Gastroesophageal sphincter (tissue), 4 donors: ENCODE results near the gene CPNE6. TPM values are rescaled to one million over a fixed set of nuclear protein-coding genes. Genes with fewer than 3 reads are reported as not detected.

ENCODE experiments used
- ATAC-seq: fragments of 150-250 bp; one replicate; pipeline ENCODE4 v1.9.1; 2016; ENCODE audit warnings: mild to moderate bottlenecking, moderate library complexity
- H3K27ac ChIP-seq, 4 donors: fragments of 200-600 bp; sonication (generic) in 3 of 4; 1 replicate in 3 of 4; 2 replicates in 1 of 4; pipeline ENCODE4 v1.5.1; 2016 to 2019
- H3K27me3 ChIP-seq: fragments of 200-600 bp; sonication (generic); one replicate; pipeline ENCODE4 v1.5.1; 2019
- H3K36me3 ChIP-seq, 2 donors: fragments of 200-600 bp; sonication (generic); one replicate each; pipeline ENCODE4 v1.5.1; 2019; ENCODE audit warnings: control low read depth in 1 of 2
- H3K4me1 ChIP-seq, 3 donors: fragments of 200-600 bp; sonication (generic); 1 replicate in 2 of 3; 2 replicates in 1 of 3; pipeline ENCODE4 v1.5.1; 2016 to 2019; ENCODE audit warnings: control low read depth in 2 of 3
- H3K4me3 ChIP-seq, 2 donors: fragments of 200-600 bp; sonication (generic); one replicate each; pipeline ENCODE4 v1.5.1; 2019; ENCODE audit warnings: mild to moderate bottlenecking in 1 of 2, moderate library complexity in 1 of 2
- H3K9me3 ChIP-seq, 3 donors: fragments of 200-600 bp; sonication (generic); one replicate each; pipeline ENCODE4 v1.5.1; 2017 to 2019; ENCODE audit warnings: control low read depth in 2 of 3
- EP300 ChIP-seq: sonication (generic); formaldehyde crosslinking; IDR thresholded peaks from one replicate; pipeline ENCODE4 v1.6.1; 2017; ENCODE audit warnings: antibody characterized with exemption, mild to moderate bottlenecking
- POLR2A ChIP-seq, 2 donors: fragments of 450-650 bp; IDR thresholded peaks; one replicate each; pipeline ENCODE4 v1.6.1; 2017; ENCODE audit warnings: antibody characterized with exemption in 2 of 2, mild to moderate bottlenecking in 2 of 2, moderate library complexity in 1 of 2
- POLR2AphosphoS5 ChIP-seq: sonication (generic); formaldehyde crosslinking; IDR thresholded peaks from one replicate; pipeline ENCODE4 v1.6.1; 2017; ENCODE audit warnings: antibody characterized with exemption
- WGBS, 2 donors: methylation state at CpG; one replicate each; pipeline ENCODE4 v1.1.5; 2018; ENCODE audit warnings: low coverage in 1 of 2; 5-methylcytosine and 5-hydroxymethylcytosine counted together
- total RNA-seq, 4 donors: library from RNA; depleted of rRNA; stranded (reverse); fragments of >200 nt; gene quantifications; one replicate each; pipeline ENCODE4 v1.1.0, GENCODE V29; 2016
- TF ChIP-seq, protein P1 (sequence below), 4 experiments: fragments of 200-600 bp in 2 of 4; fragments of 450-650 bp in 2 of 4; sonication (generic) in 1 of 4; IDR thresholded peaks; one replicate each; pipeline ENCODE4 v1.5.1; 2017 to 2019; ENCODE audit warnings: antibody characterized with exemption in 4 of 4, mild to moderate bottlenecking in 2 of 4, moderate library complexity in 2 of 4

Gene CPNE6
- total RNA-seq, 4 donors from 2014 or later = 1.5 TPM; not detected in 3

- Histone ChIP-seq H3K4me3 (no peak overlapping the region), H3K9me3 (no peaks in the 10 kb centered on the region), H3K36me3 (no peaks in the 10 kb centered on the region), H3K4me1 (peaks cover 0 to 21% (median 0%) of the 10 kb centered on the region in 3 donors), H3K27ac (no peak overlapping the region), H3K27me3 (peaks cover 44% of the 10 kb centered on the region)
- no peak for ATAC-seq
- WGBS, 2 donors = 70 to 73% methylated on average over 3 to 4 of the region's 11 CpGs
- TF ChIP-seq, protein P1, sequence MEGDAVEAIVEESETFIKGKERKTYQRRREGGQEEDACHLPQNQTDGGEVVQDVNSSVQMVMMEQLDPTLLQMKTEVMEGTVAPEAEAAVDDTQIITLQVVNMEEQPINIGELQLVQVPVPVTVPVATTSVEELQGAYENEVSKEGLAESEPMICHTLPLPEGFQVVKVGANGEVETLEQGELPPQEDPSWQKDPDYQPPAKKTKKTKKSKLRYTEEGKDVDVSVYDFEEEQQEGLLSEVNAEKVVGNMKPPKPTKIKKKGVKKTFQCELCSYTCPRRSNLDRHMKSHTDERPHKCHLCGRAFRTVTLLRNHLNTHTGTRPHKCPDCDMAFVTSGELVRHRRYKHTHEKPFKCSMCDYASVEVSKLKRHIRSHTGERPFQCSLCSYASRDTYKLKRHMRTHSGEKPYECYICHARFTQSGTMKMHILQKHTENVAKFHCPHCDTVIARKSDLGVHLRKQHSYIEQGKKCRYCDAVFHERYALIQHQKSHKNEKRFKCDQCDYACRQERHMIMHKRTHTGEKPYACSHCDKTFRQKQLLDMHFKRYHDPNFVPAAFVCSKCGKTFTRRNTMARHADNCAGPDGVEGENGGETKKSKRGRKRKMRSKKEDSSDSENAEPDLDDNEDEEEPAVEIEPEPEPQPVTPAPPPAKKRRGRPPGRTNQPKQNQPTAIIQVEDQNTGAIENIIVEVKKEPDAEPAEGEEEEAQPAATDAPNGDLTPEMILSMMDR (IDR thresholded peaks at IDR 0.05) = no peak
- TF ChIP-seq EP300 (no peak), POLR2AphosphoS5 (no peak), POLR2A (IDR thresholded peaks at IDR 0.05) (no peak)
Measured at GRCh38 chr14:24074625-24075484, 3.5 kb downstream of the CPNE6 start.

DNA sequence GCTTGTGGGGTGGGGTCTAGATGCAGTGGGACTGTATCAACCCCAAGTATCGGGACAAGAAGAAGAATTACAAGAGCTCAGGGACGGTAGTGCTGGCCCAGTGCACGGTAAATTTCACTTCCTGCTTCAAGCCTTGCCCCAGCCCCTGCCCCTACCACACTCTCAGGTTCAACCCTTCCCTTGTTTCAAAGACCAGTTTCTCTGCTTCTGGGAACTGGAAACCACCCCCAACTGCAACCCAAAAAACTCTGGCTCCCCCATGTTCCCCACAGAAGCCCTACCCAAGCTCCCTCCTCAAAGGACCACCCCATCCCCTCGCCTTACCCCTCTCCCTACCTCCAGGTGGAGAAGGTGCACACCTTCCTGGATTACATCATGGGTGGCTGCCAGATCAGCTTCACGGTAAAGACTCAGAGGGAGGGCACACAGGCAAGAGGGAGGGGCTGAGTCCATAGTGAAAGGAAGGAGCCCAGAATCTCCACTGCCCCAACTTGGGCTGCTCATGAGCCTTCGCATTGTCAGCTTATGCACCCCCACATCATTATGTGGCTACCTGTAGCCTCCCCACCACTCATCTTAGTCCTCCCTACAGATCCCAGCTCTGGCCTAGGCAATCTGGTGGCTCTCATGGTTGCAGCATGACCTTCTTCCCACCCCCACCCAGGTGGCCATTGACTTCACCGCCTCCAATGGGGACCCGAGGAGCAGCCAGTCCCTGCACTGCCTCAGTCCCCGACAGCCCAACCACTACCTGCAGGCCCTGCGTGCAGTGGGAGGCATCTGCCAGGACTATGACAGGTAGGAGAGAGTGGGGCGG, 4.3 kb downstream of the CPNE6 start:
- ATAC-seq = no peak
- Histone ChIP-seq H3K27ac (no peak overlapping the region), H3K4me3 (no peak overlapping the region), H3K36me3 (no peaks in the 10 kb centered on the region), H3K27me3 (peaks cover 44% of the 10 kb centered on the region), H3K9me3 (no peaks in the 10 kb centered on the region), H3K4me1 (peaks cover 0 to 25% (median 0%) of the 10 kb centered on the region in 3 donors)
- TF ChIP-seq POLR2A (IDR thresholded peaks at IDR 0.05) (no peak), EP300 (no peak), POLR2AphosphoS5 (no peak)
- 73 to 80% methylated on average over 2 to 6 of the region's 11 CpGs for WGBS, 2 donors

DNA sequence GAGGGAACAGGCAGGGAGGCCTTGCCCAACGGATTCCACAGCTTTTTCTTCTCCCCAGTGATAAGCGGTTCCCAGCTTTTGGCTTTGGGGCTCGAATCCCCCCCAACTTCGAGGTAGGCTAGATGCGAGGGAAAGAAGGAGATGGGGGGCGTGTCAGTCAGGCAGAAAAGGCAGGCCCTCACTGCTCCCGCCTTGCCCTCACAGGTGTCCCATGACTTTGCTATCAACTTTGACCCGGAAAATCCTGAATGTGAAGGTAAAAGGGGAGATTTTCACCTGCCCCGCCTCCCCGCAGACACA, 4.9 kb downstream of the CPNE6 start:
- Histone ChIP-seq H3K4me1 (peaks cover 0 to 30% (median 0%) of the 10 kb centered on the region in 3 donors), H3K9me3 (no peaks in the 10 kb centered on the region), H3K27me3 (peaks cover 41% of the 10 kb centered on the region), H3K4me3 (no peak overlapping the region), H3K27ac (no peak overlapping the region), H3K36me3 (no peaks in the 10 kb centered on the region)
- TF ChIP-seq POLR2AphosphoS5 = no peak
- TF ChIP-seq EP300 = no peak
- TF ChIP-seq, protein P1 (IDR thresholded peaks at IDR 0.05) = no peak
- no peak for TF ChIP-seq POLR2A (IDR thresholded peaks at IDR 0.05)
- WGBS, 2 donors = 64 to 92% methylated on average over 5 of the region's 10 CpGs
- ATAC-seq = no peak

GRCh38 chr14:24077086-24077485, 5.7 kb downstream of the CPNE6 start:
- peaks cover 33% of the 10 kb centered on the region for H3K27me3 ChIP-seq
- TF ChIP-seq POLR2A (IDR thresholded peaks at IDR 0.05) (no peak), POLR2AphosphoS5 (no peak), EP300 (no peak)
- TF ChIP-seq, protein P1 (IDR thresholded peaks at IDR 0.05) = no peak
- H3K4me3 ChIP-seq = no peak overlapping the region
- no peak for ATAC-seq
- no peak overlapping the region for H3K27ac ChIP-seq
- H3K36me3 ChIP-seq = no peaks in the 10 kb centered on the region
- 60 to 93% methylated on average over 1 to 2 of the region's 23 CpGs for WGBS, 2 donors
- peaks cover 0 to 29% (median 0%) of the 10 kb centered on the region in 3 donors for H3K4me1 ChIP-seq
- no peaks in the 10 kb centered on the region for H3K9me3 ChIP-seq

DNA sequence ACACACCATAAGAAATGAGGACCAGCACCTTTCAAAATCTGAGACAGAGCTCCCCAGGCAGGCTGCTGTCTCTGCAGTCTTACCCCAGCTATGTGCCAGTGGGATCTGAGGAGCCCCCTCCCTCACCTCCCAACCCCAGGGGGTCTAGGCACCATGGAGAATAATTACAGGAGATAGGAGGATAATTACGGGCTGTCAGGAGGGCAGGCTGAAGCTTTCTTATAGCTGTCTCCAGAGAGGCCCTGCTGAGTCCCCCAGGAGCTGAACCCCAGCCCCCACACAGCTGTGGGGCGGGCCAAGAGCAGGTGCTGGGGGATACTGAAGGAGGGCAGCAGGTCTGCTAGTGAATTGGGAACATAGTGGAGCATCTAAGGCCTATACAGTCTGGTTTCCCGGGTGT, 6.8 kb downstream of the CPNE6 start:
- Histone ChIP-seq H3K4me1 (peaks cover 0 to 18% (median 0%) of the 10 kb centered on the region in 3 donors), H3K27ac (no peak overlapping the region), H3K36me3 (no peaks in the 10 kb centered on the region), H3K27me3 (peaks cover 23% of the 10 kb centered on the region), H3K9me3 (no peaks in the 10 kb centered on the region), H3K4me3 (no peak overlapping the region)
- ATAC-seq = no peak
- no peak for TF ChIP-seq POLR2AphosphoS5
- no peak for TF ChIP-seq EP300
- TF ChIP-seq POLR2A (IDR thresholded peaks at IDR 0.05) = no peak
- TF ChIP-seq, protein P1 (IDR thresholded peaks at IDR 0.05) = no peak
- WGBS, 2 donors = 80% methylated on average over 2 of the region's 3 CpGs; no CpG with 5 or more reads in 1 of the 2 donors
